Posterior vena cava (tissue), 2 donors: ENCODE measurements around the gene ATP9B. TPM values are rescaled to one million over a fixed set of nuclear protein-coding genes. Genes with fewer than 3 reads are reported as not detected.

Source experiments
- DNase-seq: peaks from one replicate; pipeline ENCODE4 v3.0.0-alpha.2; 2020; ENCODE audit warnings: low spot score
- intact Hi-C, 2 donors: fragments of 100-400 bp; cut with DNase I; formaldehyde crosslinking; loops; one replicate each; pipeline versions ENCODE4 v1.14.1 to v1.14.2; 2022 to 2023
- total RNA-seq, 2 donors: library from RNA; stranded (reverse); fragmentation: NEBNext Ultra II Directional; extraction: Animal tissue kit (Norgen Biotek cat#: 25700); gene quantifications; one replicate each; pipeline ENCODE4 v1.2.1, GENCODE V29; 2021
- donor health status: DM: yes; HTN: yes; CAD: no.
- donor health status: DM: yes; HTN: yes; CAD: no.

The ATP9B gene
- total RNA-seq, 2 donors from 2014 or later: 28.3 to 32.9 TPM

- DNase-seq: no peak
- intact Hi-C loops: no loop called here
Observed at GRCh38 chr18:79187532-79188277, 118.5 kb downstream of the ATP9B start.

DNA sequence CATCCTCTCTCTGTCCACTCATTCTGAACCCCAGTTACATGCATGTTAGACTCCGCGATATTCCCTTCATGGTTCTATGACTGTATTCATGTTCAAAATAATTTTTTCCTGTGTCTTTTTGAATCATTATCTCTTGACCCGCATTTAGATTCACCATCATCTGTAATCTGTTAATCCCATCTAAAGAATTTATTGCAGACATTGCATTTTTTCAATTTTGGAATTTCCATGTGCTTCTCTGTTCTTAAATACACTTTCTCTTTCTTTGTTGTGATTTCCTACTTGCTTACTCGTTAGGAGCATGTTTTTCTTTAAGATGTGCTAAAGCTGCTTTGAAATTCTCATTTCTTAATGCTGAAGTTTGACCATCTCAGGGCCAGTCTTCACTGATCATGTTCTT is 122.2 kb downstream of the ATP9B start:
- DNase-seq: no peak
- intact Hi-C loops: no loop called here

DNA sequence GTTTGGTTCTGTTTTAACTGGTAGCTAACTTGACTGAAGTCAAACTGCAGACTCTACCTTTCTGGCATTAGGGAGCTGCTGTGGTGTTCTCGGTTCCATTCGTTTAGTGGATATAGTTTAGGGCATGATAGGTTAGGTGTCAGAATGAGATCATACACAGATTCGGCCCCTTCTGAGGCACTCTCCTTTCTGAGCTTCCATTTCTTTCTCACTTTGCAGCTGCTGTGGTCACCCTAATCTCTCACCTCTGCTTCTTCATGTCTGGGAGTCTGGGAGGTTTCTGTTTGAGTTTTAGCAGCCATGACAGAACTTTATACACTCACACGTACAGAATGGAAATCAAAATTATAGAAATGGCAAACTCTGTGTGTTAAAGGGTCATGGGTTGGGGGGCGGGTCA is 122.8 kb downstream of the ATP9B start:
- intact Hi-C loops: no loop called here

DNA sequence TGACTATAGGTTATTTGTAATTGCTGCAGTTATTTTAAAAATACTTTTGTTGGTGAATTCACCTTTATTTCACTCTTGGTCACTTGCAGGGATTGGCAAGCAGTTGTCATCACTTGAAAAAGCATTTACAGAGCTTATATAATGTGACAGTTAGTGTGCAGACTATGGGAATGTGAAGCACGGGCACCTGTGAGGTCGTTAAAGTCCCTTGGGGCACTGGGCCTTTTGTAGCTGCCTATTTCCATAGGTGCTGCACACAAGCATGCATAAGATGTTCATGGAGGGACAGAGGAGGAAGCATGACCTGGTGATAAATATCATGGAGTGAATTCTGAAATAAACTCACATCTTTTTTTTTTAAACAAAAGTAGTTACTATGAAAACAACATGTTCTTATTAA is 124.6 kb downstream of the ATP9B start:
- intact Hi-C loops: no loop called here
- DNase-seq: no peak

More for the DNA sequence above, 122.8 kb downstream of the ATP9B start:
- no peak for DNase-seq

DNA sequence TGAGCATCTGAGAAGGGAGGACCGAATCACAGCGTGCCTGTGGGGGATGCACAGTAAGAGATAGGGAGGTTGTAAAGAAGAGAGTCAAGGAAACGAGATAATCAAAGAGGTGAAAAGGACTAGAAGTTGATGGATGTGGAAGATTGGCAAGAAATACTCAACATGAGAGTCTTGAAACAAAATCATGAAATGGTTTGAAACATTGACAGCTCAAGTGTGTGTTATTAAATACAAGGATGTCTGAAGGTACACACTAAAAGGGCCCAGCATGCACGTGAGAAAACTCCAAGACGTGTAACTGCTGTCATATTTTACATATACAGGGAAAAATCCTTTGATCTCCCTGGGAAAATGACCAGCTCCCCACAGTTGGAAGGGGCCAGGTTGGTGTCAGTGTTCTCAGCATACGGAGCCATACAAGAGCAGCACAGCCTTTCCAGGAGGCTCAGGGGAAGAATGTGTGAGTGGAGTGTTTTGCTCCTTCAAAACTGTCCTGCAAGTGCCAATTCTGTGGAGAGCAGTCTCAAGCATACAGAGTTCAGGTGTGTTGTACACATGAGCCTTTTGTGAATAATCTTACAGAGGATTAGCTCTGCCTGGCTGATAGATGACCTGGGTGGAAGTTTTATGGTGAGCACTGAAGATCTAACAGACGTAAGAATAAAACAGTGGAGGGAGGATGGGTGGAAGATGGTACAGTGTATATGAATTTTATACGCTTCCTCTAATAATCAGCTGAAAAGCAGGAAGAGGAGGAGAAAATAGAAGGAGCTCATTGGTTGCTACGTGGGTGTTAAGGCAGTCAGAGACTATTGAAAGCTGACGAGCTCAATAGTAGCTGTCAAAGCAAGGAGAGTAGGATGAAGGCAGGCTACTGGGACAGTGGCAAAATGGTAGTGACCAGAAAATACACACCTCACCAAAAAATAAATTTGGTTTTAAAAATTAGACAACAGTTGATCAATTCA is 126.8 kb downstream of the ATP9B start:
- intact Hi-C loops: no loop called here
- no peak for DNase-seq

GRCh38 chr18:79197531-79197930 is 128.3 kb downstream of the ATP9B start:
- DNase-seq: no peak
- intact Hi-C loops: no loop called here

DNA sequence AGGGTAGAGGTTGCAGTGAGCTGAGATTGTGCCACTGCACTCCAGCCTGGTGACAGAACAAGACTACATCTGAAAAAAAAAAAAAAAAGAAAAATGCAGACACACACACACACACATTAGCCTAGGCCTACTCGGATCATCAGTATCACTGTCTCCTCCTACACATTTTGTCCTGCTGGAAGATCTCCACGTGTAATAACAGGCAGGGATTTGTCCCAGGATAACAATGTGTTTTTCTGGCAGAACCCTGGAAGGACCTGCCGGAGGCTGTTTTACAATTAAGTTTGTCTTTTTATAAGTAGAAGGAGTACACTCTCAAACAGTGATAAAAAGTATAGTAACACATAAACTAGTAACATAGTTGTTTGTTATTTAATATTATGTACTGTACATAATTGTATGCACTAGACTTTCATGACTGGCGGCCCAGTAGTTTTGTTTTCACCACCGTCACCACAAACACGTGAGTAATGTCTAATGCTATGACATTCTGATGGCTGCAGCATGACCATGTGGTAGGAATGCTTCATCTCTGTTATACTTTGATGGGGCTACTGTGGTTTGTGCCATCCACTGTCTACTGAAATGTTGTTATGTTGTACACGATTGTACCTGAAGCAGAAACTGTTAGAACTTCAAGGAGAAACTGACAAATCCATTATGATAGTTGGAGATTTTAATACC is 130.6 kb downstream of the ATP9B start:
- DNase-seq: no peak
- intact Hi-C loops: no loop called here

GRCh38 chr18:79200546-79201268 is 131.5 kb downstream of the ATP9B start:
- intact Hi-C loops: no loop called here

GRCh38 chr18:79203017-79203605 is 133.9 kb downstream of the ATP9B start:
- DNase-seq: no peak
- intact Hi-C loops: no loop called here

More at GRCh38 chr18:79200546-79201268, 131.5 kb downstream of the ATP9B start:
- peak; percentile 89 for DNase-seq

GRCh38 chr18:79204889-79205807 is 136.0 kb downstream of the ATP9B start:
- intact Hi-C loops: no loop called here
- DNase-seq: no peak

GRCh38 chr18:79206444-79206843 is 137.2 kb downstream of the ATP9B start:
- no peak for DNase-seq
- intact Hi-C loops: no loop called here

GRCh38 chr18:79208906-79209305 is 139.7 kb downstream of the ATP9B start:
- DNase-seq: no peak
- intact Hi-C loops: no loop called here

GRCh38 chr18:79210002-79210910 is 141.1 kb downstream of the ATP9B start:
- intact Hi-C loops: no loop called here
- DNase-seq: no peak

- no peak for DNase-seq
- intact Hi-C loops: no loop called here
Observed at GRCh38 chr18:79211844-79212243, 142.7 kb downstream of the ATP9B start.

GRCh38 chr18:79214056-79214455 is 144.9 kb downstream of the ATP9B start:
- intact Hi-C loops: no loop called here
- no peak for DNase-seq

DNA sequence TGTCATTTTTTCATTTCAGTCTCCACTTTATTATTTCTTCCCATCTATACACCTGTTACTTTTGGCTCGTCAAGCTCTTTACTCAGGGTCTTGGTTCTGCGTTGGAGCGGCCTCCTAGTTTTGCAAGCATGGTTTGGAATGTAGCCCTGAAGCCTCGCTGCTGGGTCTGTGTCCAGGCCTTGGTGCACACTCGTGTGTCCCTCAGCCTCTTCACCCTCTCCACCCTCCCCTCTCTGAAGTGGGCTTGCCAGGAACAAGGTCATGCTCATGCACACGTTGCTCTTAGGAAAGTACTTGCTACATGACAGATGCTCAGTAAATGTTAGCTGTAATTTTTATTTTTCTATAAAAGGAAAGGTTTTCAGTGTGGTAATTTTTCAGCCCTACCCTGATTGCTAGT is 147.0 kb downstream of the ATP9B start:
- intact Hi-C loops: no loop called here
- no peak for DNase-seq
